Adrenal gland (tissue), 5 donors: ENCODE measurements around the gene NEU1.

Experiments used
- POLR2A ChIP-seq, 2 donors: fragments of 450-650 bp; IDR thresholded peaks; one replicate each; pipeline ENCODE4 v1.6.1; 2017; ENCODE audit warnings: antibody characterized with exemption in 2 of 2, mild to moderate bottlenecking in 2 of 2, moderate library complexity in 1 of 2
- TF ChIP-seq, protein P1 (sequence below), 6 experiments: fragments of 450-650 bp in 4 of 6; fragments of 200-600 bp in 2 of 6; sonication (generic) in 1 of 6; IDR thresholded peaks; 1 replicate in 5 of 6; 2 replicates in 1 of 6; pipeline versions ENCODE4 v1.5.1 to v1.8.0; 2016 to 2021; ENCODE audit warnings: antibody characterized with exemption in 6 of 6, mild to moderate bottlenecking in 2 of 6, moderate library complexity in 1 of 6
- donor health status: DM: no; HTN: no; CAD: no.

DNA sequence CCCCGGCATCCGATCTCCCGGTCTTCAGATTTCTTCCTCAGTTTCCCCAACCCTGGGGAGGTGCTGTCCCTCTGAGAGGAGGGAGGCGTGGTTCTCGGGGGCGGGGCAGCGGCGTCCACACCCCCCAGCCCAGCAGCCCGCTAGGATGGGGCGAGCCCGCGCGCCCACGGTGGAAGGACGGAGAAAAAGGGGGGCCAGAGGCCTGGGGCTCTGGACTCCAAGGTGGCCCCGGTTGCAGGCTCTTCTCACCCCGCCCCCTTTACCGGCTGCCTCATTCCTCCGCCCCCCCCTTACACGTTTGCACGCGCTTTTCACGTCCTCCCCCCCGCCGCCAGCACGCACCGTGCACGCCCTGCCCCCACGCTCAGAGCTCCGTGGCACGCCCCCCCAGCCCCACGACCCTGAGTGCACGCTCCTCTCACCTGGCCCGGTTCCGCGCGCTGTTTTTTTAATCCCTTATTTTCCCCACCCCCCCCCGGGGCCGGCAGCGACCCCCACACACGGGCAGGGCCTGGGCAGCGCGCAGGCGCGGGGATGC, 38.9 kb upstream of the NEU1 start:
- no peak for TF ChIP-seq POLR2A (IDR thresholded peaks at IDR 0.05)
- TF ChIP-seq, protein P1, sequence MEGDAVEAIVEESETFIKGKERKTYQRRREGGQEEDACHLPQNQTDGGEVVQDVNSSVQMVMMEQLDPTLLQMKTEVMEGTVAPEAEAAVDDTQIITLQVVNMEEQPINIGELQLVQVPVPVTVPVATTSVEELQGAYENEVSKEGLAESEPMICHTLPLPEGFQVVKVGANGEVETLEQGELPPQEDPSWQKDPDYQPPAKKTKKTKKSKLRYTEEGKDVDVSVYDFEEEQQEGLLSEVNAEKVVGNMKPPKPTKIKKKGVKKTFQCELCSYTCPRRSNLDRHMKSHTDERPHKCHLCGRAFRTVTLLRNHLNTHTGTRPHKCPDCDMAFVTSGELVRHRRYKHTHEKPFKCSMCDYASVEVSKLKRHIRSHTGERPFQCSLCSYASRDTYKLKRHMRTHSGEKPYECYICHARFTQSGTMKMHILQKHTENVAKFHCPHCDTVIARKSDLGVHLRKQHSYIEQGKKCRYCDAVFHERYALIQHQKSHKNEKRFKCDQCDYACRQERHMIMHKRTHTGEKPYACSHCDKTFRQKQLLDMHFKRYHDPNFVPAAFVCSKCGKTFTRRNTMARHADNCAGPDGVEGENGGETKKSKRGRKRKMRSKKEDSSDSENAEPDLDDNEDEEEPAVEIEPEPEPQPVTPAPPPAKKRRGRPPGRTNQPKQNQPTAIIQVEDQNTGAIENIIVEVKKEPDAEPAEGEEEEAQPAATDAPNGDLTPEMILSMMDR (IDR thresholded peaks at IDR 0.05), result no peak
